OCI-LY3 (cell line): Measurements from ENCODE around the gene RNU1-2.
"Not testable (repeated sequence)": the region's sequence is repeated elsewhere in the genome, so short reads cannot be mapped to it uniquely, and the experiment has no call there.

ENCODE experiments used
- EZH2phosphoT487 ChIP-seq: fragments of 200-600 bp; shearing (Covaris generic); IDR thresholded peaks from 2 replicates; pipeline ENCODE4 v1.6.1; 2018; ENCODE audit warnings: antibody characterized with exemption, mixed run types, low read depth
- TF ChIP-seq, protein P1 (sequence below): fragments of 200-600, 300-600 bp; sonication (generic); IDR thresholded peaks from 2 replicates; pipeline ENCODE4 v1.5.1; 2014; ENCODE audit warnings: antibody characterized with exemption, low read length, low read depth

DNA sequence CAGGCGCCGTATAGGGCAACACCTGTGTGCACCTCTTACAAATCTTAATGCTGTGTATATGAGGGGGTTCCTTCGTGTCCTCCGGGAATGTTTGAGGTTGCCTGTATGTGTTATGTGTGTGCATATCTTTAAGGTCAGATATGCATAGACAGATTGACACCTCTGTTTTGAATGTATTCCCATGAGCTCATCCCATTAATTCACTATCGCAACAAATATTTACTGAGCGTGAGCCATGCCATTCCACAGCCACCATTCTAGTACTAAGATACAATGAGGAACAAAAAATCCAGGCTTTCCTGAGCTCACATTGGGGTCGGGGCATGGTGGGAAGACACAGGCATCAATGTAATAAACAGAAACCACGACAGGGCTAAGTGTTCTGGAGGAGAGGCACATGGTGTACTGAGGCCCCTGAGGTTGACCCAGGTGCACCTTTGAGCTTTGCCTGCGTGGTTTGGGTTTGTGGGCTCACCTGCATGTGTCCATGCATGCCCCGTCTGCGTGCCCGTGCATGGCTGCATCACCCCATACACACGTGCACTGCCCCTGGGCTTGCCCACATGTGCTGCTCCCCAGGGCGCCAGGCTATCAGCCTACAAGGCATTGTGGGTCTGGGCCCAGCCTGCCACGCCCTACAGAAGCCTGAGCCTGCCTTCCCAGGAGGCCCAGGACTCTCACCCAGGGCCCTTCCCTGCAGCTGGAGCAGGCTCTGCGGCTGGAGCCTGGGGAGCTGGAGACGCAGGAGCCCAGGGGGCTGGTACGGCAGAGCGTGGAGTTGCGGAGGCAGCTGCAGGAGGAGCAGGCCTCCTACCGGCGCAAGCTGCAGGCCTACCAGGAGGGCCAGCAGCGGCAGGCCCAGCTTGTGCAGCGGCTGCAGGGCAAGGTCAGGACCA is 33.6 kb downstream of the RNU1-2 start:
- TF ChIP-seq, protein P1, sequence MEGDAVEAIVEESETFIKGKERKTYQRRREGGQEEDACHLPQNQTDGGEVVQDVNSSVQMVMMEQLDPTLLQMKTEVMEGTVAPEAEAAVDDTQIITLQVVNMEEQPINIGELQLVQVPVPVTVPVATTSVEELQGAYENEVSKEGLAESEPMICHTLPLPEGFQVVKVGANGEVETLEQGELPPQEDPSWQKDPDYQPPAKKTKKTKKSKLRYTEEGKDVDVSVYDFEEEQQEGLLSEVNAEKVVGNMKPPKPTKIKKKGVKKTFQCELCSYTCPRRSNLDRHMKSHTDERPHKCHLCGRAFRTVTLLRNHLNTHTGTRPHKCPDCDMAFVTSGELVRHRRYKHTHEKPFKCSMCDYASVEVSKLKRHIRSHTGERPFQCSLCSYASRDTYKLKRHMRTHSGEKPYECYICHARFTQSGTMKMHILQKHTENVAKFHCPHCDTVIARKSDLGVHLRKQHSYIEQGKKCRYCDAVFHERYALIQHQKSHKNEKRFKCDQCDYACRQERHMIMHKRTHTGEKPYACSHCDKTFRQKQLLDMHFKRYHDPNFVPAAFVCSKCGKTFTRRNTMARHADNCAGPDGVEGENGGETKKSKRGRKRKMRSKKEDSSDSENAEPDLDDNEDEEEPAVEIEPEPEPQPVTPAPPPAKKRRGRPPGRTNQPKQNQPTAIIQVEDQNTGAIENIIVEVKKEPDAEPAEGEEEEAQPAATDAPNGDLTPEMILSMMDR: not testable (repeated sequence)
- not testable (repeated sequence) for TF ChIP-seq EZH2phosphoT487
